GM21528 (cell line): ENCODE results near the gene ARHGAP19.
A peak's percentile ranks its signal among the peaks of the same experiment; 100 is the strongest.

Source experiments
- ATAC-seq: cut with Tn5 transposase; IDR thresholded peaks from one replicate; pipeline ENCODE4 v1.9.1; 2021; ENCODE audit warnings: mild to moderate bottlenecking, moderate library complexity; ENCODE audit not compliant: unreplicated experiment, low FRiP score

The ARHGAP19 gene

GRCh38 chr10:97292097-97292861 lies at the start of gene ARHGAP19:
TSS of gene ARHGAP19 (minus strand) at chr10:97292637. CDS start at chr10:97292627, 10 bp downstream.
- ATAC-seq: peak; percentile 98

- no peak for ATAC-seq
Measured at GRCh38 chr10:97341416-97341815, 49.0 kb upstream of the ARHGAP19 start.

DNA sequence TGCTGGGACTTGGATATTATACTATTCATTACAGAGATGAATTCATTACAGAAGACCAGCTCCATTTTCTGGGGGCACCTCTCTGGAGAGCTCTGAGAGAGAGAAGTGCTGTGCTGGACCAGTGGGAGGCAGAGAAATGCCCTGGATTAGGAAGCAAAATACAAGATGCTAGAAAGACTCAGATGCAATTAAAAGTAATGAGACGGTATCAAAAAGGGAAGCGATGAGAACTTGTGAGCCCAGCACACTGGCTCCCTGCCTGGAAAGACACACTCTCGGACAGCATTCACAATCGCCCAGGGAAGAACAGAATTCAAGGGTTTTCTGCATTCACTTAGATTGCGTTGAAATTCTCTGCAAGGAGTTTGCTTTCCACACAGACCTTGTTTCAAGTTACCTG lies 45.6 kb upstream of the ARHGAP19 start:
- no peak for ATAC-seq

DNA sequence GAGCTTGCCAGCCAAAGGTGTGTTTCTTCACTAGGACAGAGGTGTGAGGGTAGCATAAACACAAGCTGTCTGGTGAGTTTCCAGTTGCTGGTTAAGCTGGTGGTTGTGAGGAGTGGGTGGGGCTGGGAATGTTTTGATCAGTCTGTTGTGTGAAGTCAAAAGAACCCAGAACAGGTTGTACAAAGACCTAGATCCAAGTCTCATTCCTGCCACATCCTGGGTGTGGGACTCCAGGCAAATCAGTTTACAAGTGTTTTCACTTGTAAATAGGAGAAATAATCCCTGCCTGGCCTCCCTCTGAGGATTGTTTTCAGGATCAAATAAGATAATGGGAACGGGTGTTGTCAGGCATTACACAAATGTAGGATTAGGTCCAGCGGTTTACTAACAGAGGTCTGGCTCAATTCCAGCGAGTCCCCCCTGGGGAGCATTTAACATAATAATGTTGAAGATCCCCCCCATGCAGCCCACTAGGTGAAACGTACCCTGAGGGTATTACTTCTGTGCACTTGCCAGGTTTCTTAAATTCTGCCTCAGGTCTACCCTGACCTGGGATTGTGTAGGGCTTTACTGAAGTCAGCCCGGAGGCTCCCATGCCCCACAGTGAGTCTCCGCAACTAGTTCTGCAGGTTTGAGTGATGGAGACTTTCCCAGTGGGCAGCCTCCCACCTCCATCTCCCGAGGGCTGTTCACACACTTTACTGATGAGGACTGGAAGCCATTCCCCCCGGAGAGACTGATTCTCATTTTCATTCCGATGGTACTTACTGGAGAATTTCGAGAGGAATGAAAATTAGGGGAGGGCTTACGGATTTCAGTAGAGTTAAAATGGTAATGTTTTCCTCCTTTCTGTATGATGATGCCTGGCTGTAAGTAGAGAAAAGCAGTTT lies 44.8 kb upstream of the ARHGAP19 start:
- ATAC-seq: no peak

GRCh38 chr10:97336446-97336845 lies 44.0 kb upstream of the ARHGAP19 start:
- ATAC-seq: no peak

- ATAC-seq: no peak
Measured at GRCh38 chr10:97336006-97336405, 43.6 kb upstream of the ARHGAP19 start.

DNA sequence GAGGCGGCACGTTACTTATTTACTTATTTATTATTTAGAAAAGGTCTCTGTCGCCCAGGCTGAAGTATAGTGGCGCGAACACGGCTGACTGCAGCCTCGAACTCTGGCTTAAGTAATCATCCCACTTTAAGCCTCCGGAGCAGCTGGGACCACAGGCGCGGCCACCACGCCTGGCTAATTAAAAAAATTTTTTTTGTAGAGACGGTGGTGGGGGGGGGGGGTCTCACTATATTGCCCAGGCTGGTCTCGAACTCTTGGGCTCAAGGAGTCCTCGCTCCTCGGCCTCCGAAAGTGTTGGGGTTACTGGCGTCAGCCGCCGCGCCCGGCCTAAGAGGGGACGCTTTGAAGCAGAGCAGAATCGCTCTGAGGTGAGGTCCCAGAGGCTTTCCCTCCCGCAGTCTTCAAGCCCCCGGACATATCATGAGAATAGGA lies 42.8 kb upstream of the ARHGAP19 start:
- ATAC-seq: no peak

DNA sequence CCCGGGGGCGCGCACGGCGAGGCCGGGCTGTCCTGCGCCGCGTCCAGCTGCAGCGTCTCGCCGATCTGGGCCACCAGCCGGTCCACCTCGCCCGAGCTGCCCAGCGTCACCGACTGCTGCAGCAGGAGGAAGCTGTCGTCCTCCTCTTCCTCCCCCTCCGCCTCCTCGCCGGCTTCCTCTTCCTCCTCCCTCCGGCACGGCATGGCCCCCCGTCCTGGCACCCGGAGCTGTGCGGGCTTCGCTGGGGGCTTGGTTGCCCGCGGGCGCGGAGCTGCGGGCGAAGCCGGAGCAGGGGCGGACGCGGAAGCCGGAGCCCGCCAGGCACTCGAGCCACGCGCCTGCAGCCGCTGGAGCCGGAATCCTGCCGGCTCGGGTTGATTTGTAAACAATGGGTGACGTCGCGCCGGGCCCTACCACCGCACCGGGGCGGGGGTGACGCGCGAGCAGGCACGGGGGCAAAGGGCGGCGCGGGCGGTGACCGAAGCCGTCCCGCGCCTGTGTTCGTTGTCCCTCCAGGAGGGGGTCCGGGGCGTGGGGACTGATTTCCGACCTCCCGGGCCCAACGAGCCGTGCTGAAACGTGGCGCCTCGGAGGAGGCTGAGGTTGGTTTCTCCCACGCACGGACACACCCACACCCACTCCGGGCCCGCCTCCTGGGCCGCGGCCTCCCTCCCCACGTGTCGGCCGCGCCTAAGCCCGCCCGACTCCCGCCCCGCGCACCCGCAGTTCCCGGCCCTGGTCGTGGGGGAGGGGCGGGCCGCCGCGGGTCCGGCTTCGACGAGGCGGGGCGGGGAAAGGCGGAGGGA lies 42.1 kb upstream of the ARHGAP19 start, which contains the start of gene FRAT2:
TSS of gene FRAT2 (minus strand) at position 360 of the 806 bp plus-strand sequence. CDS start at position 203, 157 bp downstream.
- ATAC-seq: peak; percentile 84

- ATAC-seq: peak; percentile 14
Measured at GRCh38 chr10:97333601-97334369, 41.3 kb upstream of the ARHGAP19 start.

DNA sequence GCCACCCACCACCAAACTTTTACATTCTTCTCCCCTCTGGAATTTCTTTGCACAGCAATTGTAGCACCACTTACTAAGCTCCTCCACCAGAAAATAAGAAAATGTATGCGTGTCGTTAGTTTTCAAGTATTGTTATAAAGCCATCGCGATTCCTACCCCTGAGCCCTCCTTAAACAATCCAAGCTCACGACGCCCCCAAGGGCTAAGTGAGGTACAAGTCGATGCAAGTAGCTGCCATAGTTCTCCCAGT lies 40.8 kb upstream of the ARHGAP19 start:
- ATAC-seq: no peak

DNA sequence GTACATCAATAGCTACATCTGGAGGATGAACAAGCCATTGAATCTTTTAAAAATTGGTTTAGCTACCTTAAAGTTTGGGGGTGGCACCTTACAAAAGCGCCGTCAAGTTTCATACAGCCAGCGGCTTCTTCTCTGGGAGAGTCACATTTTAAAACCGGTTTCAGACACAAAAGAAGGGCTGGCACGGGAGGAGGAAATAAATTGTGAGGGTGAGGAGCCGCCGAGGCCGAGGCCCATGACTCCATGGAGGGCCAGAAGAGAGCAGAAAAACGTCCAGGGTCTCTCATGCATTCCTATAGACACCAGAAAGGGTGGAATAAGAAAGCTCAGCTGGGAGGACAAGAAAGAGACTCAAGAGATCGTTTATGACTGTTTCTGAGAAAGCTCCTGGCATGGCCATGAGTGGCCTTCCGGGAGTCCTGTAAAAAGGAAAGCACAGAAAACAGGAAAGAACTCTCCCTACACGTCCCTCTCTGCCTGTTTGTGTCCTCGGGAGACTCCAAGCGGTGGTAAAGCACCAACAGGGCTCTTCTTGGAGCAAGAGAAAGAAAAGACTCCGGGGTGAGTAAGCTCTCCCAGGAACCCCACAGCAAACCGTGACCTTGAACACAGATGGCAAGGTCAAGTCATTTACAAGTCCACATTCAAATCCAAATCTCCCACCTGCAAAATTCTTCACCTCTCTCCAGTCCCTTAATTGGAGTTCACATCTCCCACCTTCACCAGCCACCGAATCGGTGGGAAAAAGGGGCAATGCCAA lies 40.3 kb upstream of the ARHGAP19 start:
- no peak for ATAC-seq

DNA sequence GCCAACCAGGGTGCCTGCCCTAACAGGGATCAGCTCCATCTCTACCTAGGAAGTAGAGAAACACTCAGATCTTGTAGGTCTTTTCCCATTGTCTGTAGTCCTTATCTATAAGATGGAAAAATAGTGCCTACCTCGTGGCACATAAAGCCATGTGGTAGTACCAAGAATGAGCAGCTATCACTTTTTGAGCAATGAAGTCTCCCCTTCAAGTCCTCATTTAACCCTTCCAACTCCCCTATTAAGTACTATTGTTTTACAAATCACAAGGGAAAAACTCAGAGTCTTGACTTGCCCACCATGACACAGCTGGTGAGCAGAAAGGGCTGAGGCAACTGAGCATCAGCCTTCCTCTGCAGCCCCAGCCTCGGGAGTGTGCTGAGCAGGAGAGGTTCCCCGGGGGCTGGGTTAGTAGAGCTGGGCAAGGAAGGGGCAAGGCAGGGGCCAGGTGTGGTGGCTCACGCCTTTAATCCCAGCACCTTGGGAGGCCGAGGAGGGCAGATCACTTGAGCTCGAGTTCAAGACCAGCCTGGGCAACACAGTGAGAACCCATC lies 38.8 kb upstream of the ARHGAP19 start:
- ATAC-seq: no peak

GRCh38 chr10:97329766-97330165 lies 37.3 kb upstream of the ARHGAP19 start:
- no peak for ATAC-seq

DNA sequence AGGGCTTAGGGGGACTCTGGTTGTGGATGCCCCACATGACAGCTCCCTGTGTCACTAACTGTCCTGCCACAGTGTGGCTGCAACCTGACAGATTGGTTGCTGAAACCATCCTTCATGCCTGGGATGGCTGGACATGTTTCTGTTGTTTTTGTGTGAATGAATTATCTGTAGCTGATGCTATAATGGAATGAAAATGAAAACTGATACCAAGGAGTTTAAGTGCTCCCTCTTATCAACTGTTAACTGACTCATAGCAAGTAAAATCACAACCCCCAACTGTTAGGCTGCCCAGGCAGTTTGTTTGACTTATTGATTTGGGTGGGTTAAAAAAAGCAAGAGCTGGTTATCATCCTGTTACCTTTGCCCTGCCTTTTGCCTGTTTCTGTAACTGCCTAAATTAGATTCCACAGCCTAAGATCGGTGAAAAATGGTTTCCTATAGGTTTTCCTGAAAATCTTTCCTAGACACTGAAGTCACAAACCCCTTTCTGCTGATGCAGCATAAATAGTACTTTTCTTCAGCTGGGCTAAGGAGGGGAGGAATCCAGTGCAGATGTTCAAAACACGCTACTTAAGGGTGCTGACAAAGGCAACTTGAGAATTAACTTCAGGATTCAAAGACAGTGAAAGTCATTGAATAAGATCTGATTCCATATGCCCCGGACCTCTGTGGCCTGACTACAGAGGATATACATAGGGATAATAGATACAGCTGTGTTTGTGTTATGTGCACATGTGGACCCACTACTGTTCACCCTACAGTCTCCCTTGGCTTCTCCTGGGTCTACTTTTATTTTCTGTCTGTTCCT lies 36.4 kb upstream of the ARHGAP19 start:
- no peak for ATAC-seq

- no peak for ATAC-seq
Measured at GRCh38 chr10:97327348-97328294, 35.2 kb upstream of the ARHGAP19 start.

DNA sequence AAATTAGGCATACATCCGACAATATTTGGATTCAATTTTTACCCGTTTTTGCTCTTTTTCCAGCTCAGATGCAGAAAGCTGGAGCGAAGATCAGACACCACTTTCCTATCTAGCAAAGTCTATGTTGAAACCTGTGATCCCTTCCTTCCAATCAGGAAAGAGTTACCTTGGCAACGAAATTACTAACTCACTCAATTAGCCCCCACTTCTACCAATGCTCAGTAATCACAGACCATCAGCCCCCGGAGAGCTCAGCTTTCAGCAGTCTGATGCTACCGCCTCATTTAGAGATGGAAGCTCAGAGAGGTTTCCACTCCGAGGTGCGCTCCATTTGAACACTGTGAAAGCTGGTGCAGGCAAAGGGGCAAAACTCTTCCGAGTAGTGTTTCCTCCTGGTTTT lies 33.3 kb upstream of the ARHGAP19 start:
- ATAC-seq: no peak

DNA sequence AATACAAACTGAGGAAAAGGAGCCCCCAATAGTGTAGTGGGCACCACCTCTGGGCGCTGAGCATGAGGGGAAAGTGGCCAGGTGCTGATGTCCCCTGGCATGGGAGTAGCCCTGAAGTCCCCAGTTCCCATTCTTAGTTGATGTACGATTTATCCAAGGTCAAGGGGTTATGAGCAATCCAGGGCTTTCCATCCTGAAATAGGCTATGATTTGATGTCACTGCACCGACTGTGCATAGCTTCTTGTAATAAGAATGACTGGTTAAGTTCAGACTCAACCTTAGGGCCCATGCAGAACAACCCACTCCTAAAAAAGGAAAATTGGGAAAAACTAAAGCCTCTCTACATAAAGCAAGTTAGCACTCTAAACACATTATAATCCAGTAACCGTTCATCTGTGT lies 31.1 kb upstream of the ARHGAP19 start:
- no peak for ATAC-seq
